ENCODE data around the gene PIP5K1B.
A peak's percentile ranks its signal among the peaks of the same experiment; 100 is the strongest.

Gene PIP5K1B

DNA sequence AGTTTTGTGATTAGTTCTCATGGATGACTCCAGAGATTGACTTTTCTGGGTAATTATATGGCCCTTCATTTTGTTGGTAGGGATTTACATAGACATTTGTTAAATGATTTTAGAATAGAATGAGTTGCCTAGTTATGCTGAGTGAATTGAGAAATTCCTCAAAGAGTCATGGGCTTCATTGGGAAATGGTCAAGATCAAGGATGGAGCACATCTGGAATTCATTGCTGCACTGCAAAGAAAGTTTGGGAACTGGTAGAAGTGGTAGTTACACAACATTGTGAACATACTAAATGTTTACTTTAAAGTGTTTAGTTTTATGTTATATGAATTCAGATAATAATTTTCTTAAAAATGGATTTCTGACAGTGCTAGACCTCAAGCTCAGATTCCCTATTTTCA is 46.5 kb downstream of the PIP5K1B start:
- in situ Hi-C loops (cut with HindIII; ENCODE audit: low pct_ligation_motif_present, low pct_unique_long_range_greater_than_20kb, low sequenced_read_pairs) = no loop called here
- DNase-seq = no peak

DNA sequence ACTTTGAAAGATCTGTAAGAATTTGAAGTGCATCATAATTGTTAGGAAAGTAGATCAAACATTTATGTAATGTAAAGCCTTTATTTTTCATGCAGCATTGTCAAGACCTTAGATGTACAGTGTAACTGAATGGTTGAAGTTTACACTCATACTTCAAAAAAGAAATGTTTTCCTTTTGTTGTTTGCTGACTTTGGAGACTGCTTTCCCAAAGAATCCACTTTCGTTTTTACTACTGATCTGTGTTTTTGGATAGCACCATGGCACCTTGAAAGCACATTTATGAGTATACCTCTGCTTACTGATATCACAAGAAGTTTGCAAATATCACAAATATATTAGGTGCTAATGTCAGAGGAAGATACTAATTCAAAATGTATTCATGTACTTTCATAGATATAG is 50.0 kb downstream of the PIP5K1B start:
- no peak for DNase-seq
- in situ Hi-C loops (cut with HindIII; ENCODE audit: low pct_ligation_motif_present, low pct_unique_long_range_greater_than_20kb, low sequenced_read_pairs) = no loop called here

DNA sequence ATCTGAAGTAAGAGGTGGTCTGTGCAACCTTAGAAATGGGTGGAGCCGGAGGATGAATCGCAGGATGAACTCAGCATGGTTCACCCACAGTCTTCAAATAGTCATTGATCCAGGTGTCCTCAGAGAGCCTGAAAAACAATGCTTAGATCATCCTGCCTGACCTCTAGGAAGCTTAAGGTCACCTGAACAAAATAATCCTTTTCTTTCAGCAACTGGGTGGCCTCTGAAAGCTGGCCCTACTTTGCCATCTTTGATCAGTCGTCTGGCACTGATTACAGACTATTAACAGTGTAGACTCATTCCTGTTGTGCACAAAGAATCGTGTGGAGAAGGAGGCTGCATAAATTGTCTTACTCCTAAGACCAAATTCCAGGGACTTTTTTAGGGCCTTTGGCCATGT is 50.7 kb downstream of the PIP5K1B start:
- DNase-seq = no peak
- in situ Hi-C loops (cut with HindIII; ENCODE audit: low pct_ligation_motif_present, low pct_unique_long_range_greater_than_20kb, low sequenced_read_pairs) = no loop called here

DNA sequence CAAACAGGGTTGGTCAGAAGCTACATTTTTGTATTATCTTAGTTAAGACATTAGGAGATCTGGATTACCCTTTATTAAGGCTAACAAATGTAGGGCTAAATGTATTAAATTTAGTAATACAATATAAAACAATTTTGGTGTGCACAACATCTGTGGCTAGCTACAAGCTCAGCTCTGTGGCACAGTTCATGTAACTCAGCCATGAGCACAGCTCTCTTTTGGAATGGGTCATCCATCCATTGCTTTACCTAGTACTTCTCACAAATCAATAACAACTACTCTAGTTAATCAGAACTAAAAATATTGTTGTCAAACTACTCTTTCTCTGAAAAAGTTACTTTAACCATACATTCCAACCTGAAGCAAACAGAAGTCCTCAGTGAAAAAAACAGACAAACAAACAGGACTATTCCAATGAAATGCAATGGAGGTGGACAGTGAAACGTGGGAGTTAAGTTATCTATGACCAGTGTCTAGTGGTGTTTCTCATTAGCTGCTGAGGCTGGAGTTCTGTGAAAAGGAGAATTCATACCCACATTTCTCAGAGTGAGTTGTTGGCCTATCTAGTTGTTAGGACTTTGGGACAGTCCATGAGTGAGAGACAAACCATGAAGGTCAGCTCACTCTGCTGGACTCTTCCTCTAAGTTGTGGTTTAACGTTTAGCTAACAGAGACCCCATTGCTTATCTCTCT is 55.1 kb downstream of the PIP5K1B start:
- no peak for DNase-seq
- in situ Hi-C loops (cut with HindIII; ENCODE audit: low pct_ligation_motif_present, low pct_unique_long_range_greater_than_20kb, low sequenced_read_pairs) = no loop called here

DNA sequence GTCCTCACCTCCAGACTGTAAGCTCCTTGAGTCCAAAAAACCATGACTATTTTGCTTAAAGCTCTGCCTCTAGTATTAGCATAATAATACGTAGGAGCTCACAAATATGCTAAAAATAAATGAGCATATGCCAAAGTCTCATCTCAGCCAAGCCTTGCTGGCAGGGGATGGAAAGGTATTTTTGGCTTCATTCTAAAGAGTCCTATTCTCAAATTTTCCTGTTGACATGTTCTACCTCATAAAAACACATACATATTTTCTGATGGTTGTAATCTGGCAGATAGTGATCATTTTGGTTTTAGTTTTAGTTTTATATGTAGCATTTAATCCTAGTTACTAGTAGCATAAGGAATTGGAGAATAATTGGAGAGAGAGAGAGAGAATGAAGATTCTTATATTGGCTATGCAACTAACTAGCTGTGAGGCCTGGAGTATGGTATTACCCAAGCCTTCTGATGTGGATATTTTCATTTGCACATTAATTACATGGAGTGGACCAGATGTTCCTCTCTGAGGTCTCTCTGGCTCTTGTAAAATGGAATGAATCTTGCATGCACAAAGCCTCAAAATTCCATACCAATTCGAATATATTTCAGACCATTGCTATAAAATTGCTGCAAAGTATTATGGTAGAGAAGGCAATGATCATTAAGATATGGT is 55.8 kb downstream of the PIP5K1B start:
- in situ Hi-C loops (cut with HindIII; ENCODE audit: low pct_ligation_motif_present, low pct_unique_long_range_greater_than_20kb, low sequenced_read_pairs) = no loop called here
- no peak for DNase-seq

DNA sequence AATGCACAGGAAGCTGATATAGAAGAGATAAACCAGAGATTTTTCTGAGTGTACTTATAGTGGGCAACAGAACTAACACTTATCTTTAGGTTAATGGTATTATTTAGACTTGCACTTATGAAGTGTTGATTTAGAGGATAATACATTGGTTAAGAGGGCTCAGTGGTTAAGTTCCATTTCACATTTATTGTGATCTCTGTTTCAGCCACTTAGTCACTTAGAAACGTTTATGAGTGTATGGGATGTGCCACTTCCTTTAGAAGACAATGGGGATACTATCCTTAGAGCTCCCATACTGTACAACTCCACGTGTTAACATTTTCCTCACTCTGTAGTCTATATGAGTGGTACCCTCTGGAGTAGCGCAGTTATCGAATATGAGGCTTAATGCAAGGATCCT is 57.5 kb downstream of the PIP5K1B start:
- in situ Hi-C loops (cut with HindIII; ENCODE audit: low pct_ligation_motif_present, low pct_unique_long_range_greater_than_20kb, low sequenced_read_pairs) = no loop called here
- DNase-seq = no peak

DNA sequence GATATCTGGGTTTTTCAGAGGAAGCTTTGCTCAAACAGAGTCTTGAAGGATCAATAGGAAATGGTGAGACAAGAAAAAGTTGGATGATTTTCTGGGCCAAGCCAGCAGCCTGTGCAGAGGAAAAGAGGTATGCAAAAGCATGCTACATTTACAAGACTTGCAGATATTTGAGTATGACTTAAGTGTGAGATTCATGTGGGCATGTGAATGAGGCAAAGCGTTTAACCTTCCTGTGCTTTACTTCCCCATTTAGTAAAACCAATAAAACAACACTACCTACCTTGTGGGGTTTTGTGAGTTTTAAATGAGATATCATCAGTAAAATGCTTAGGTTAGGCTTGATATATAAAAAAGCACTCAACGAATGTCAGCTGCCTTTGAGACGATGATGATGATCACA is 58.1 kb downstream of the PIP5K1B start:
- in situ Hi-C loops (cut with HindIII; ENCODE audit: low pct_ligation_motif_present, low pct_unique_long_range_greater_than_20kb, low sequenced_read_pairs) = no loop called here
- DNase-seq = no peak

DNA sequence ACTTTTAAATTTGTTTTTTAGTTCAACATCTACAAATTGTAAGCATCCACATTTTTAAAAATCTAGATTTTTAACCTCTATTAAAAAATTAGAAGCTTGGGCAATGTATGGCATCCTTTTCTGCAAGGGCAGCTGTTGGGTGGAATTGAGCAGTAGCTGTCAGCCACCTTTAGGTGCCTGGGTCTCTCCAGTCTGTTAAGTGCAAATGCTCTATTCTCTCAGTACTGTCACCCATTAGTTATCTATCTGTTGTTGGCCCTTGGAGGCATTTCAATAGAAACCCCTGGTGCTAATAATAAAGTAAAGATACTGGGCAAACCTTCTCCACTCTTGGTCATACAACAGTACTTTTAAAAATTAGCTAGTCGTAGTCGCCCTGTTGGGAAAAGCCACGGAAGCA is 63.6 kb downstream of the PIP5K1B start:
- no peak for DNase-seq
- in situ Hi-C loops (cut with HindIII; ENCODE audit: low pct_ligation_motif_present, low pct_unique_long_range_greater_than_20kb, low sequenced_read_pairs) = no loop called here

DNA sequence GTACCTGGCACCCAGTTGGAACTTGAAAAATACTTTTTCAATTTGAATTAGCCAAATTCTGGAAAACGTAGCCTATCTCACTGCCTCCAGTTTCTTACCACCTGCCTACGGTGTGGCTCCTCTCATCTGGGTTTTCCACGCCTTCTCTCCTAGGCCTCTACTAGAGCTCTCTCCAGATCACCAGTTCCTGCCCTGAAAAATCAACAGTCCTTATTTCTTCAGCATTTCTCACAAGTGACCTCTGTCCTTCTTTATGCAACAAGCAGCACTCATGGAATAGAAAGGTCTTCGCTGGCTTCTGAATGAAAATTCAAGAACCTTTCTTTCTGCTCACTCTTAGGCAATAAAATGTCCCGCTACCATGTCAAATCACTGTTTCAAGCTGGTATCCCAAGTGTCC is 64.8 kb downstream of the PIP5K1B start:
- no peak for DNase-seq
- in situ Hi-C loops (cut with HindIII; ENCODE audit: low pct_ligation_motif_present, low pct_unique_long_range_greater_than_20kb, low sequenced_read_pairs) = no loop called here

DNA sequence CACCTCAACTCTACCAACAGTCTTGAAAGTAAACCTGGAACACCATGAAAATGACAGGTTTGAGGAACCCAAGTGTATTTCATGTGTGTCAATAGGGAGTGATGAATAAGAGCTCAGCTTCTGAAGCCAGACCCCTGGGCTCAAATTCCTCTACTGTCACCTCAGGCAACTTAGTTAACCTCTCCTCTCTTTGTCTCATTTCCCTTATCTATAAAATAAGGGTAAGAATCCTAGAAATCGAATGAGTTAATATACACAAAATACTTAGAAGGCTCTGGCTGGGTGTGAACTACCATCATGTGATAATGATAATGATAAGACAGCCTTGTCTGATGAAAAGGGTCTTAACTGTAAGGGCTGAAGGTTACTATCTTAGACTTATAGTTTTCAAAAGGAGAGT is 66.3 kb downstream of the PIP5K1B start:
- no peak for DNase-seq
- in situ Hi-C loops (cut with HindIII; ENCODE audit: low pct_ligation_motif_present, low pct_unique_long_range_greater_than_20kb, low sequenced_read_pairs) = no loop called here

DNA sequence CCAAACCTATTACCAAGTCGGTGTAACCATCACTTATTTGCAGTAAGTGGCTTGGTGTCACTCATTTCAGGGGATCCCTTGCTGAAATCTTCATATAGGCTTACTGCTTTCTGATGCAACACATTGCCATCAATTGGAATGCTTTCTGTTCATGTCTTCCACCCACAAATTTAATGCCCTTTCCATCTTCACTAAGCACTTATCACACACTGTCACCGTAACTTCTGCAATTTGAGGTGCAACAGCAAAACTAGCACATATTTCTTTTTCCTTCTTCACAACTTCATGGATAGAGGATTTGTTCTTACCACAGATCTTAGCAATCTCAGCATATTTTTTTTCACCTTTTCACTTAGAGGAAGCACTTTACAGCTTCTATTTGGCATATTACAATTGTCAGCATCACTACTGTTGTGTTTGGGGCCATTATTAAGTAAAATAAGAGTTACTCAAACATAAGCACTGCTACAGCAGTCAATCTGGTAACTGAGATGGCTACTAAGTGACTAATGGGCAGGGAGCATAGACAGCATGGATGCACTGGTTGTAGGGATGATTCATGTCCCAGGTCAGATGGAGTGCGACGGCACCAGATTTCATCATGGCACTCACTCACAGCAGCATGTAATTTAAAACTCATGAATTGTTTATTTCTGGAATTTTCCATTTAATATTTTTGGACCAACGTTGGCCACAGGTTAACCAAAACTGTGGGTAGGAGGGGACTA is 70.1 kb downstream of the PIP5K1B start:
- in situ Hi-C loops (cut with HindIII; ENCODE audit: low pct_ligation_motif_present, low pct_unique_long_range_greater_than_20kb, low sequenced_read_pairs) = no loop called here
- DNase-seq = peak; percentile 14

DNA sequence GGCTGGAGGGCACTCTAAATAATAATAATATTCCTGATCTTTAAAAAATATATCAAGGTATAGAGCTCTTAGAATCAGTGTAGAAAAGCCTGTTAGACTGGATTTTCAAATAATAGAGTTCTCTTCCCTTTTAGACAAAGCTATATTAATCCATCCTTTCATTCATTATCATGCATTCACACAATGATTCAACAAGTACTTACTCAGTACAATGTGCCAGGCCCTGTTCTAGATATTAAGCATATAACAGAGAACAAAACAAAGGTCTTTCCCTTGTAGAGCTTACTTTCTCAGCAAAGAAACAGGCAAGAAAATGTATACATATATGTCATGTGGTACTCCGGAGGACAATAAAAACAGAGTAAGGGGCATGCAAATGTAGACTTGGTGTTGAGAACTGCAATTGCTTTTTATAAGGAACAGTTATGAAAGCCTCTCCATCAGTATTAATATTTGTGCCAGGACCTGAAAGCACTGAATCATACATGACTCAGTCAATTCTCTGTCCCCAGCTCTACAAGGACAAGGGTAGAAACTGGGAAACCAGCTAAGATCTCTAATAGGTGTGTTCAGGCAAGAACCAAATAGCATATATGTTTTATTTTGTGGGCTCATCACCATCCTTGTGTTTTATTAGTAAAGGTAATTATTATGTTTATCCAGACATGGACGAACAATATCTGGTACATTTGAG is 72.2 kb downstream of the PIP5K1B start:
- in situ Hi-C loops (cut with HindIII; ENCODE audit: low pct_ligation_motif_present, low pct_unique_long_range_greater_than_20kb, low sequenced_read_pairs) = no loop called here

DNA sequence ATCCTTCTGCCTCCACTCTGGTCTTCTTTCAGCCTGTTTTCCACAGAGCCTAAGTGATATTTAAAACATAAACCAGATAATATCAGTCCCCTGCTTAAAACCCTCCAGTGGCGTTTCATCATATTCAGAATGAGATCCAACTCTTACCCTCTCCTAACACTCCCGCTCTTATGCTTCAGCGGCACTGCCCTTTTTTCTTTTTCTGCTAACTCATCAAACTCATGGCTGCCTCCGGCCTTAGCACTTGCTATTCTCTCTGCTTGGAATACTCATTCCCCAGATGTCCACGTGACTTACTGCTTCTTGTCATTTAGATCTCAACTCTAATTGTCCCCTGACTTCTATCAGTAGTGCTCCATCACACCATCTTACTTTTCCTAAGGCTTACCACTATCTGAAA is 73.6 kb downstream of the PIP5K1B start:
- in situ Hi-C loops (cut with HindIII; ENCODE audit: low pct_ligation_motif_present, low pct_unique_long_range_greater_than_20kb, low sequenced_read_pairs) = no loop called here
- no peak for DNase-seq

More for the DNA sequence above, 72.2 kb downstream of the PIP5K1B start:
- no peak for DNase-seq

DNA sequence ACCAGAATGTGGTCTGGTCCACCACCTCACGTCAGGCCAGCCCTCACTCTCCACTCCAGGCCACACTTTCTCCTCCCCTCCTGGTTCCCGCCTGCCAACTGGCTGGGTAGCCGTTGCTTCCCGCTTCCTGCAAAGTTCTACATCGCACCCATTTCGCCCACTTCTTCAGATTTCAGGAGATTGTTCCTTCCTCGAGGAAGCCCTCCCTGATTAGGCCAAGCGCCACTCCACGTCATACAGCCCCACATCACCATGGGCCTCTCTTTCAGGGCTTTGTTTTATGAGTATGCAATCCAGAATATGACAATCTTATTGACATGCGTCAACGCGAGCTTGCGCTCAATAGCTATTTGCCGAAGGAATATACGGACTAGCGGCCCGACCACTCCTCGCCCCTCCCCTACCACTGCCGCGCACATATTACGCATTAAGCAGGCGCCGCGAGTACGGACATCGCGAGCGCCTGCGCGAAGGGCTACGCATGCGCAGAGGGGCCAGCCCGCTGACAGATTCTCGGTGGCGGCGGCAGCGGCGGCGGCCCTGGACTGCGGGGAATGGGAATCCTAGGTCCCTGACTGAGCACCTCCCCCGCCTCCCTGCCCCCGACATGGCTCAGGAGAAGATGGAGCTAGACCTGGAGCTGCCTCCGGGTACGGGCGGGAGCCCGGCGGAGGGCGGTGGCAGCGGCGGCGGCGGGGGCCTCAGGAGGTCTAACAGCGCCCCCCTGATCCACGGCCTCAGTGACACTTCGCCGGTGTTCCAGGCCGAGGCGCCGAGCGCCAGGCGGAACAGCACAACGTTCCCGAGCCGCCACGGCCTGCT is 74.7 kb downstream of the PIP5K1B start:
- in situ Hi-C loops (cut with HindIII; ENCODE audit: low pct_ligation_motif_present, low pct_unique_long_range_greater_than_20kb, low sequenced_read_pairs) = no loop called here
- peak; percentile 91 for DNase-seq

DNA sequence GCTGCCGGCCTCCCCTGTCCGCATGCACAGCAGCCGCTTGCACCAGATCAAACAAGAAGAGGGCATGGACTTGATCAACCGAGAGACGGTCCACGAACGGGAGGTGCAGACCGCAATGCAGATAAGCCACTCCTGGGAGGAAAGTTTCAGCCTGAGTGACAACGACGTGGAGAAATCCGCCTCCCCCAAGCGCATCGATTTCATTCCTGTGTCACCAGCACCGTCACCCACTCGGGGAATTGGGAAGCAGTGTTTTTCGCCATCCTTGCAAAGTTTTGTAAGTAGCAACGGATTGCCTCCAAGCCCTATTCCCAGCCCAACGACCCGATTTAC is 75.3 kb downstream of the PIP5K1B start:
- in situ Hi-C loops (cut with HindIII; ENCODE audit: low pct_ligation_motif_present, low pct_unique_long_range_greater_than_20kb, low sequenced_read_pairs) = no loop called here
- DNase-seq = no peak

DNA sequence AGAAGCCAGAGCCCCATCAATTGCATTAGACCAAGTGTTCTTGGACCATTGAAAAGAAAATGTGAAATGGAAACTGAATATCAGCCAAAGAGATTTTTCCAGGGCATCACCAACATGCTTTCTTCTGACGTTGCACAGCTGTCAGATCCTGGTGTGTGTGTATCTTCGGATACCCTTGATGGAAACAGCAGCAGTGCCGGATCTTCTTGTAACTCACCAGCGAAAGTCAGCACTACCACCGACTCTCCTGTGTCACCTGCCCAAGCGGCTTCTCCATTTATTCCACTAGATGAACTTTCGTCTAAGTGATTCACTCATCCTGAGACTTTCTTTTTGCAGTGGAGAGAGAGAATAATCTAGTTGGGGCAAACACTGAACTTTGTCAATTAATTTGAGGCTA is 75.7 kb downstream of the PIP5K1B start:
- in situ Hi-C loops (cut with HindIII; ENCODE audit: low pct_ligation_motif_present, low pct_unique_long_range_greater_than_20kb, low sequenced_read_pairs) = no loop called here
- DNase-seq = no peak

DNA sequence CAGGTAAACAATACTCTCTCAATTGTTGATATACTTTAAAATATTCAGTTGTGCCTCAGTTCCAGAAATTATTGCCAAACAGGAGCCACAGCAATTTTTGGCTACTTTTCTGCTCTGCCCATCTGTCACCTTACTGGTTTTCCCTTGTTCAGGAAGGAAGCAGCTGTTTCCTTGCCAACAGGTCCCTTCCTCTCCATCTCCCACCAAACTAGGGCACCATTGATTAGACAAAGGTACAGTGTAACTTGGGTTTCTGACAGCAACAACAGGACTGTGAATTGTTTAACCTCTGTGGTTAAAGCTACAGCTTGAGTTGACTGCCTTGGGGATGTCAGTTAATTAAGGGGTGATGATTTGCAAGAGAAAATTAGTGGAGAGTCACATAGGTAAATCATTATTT is 76.9 kb downstream of the PIP5K1B start:
- no peak for DNase-seq
- in situ Hi-C loops (cut with HindIII; ENCODE audit: low pct_ligation_motif_present, low pct_unique_long_range_greater_than_20kb, low sequenced_read_pairs) = no loop called here

DNA sequence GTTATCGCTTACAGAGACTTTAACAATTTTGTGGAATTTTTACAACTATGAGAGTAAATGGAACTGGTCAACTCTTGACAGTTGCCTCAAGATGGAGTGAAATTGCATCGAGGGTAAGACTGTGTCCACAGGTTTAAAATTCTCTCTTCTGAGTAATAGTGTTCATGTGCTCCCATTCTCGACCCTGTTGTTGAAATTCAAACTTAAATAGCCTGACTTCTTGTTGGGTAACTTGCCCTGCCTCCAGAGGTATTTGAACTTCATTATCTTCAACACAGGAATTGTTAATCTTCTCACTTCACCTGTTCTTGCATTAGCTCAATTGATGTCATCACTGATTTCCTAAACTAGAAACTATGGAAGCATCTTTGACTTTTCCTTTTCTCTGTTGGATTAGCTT is 77.5 kb downstream of the PIP5K1B start:
- in situ Hi-C loops (cut with HindIII; ENCODE audit: low pct_ligation_motif_present, low pct_unique_long_range_greater_than_20kb, low sequenced_read_pairs) = no loop called here

DNA sequence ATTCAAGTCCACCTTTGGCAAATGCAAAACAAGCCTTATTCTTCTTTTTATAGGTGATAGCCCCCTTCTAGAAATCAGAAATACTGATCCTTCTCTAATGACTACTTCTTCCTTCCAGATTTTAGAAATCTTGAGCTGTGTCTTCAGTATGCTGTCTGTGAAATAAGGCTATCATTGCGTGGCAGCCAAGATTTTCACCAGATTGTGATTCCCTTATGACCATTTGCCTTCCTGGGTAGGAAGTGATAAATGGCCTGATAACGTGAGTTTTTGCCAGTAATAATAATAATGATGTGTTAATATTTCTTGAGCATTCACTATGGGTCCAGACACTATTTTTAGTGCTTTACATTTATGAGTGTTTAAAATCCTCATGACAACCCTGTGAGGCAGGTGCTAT is 80.9 kb downstream of the PIP5K1B start:
- DNase-seq = no peak
- in situ Hi-C loops (cut with HindIII; ENCODE audit: low pct_ligation_motif_present, low pct_unique_long_range_greater_than_20kb, low sequenced_read_pairs) = no loop called here

More for the DNA sequence above, 77.5 kb downstream of the PIP5K1B start:
- DNase-seq = no peak

Measured in ACHN (cell line).